ENCODE results near the gene FGB. TPM values are rescaled to one million over a fixed set of nuclear protein-coding genes. Genes with fewer than 3 reads are reported as not detected.

Gene FGB
- total RNA-seq, 3 donors from 2014 or later: 3.9 TPM; not detected in 2

- TF ChIP-seq POLR2AphosphoS5 (IDR thresholded peaks at IDR 0.05) (no peak), POLR2A (IDR thresholded peaks at IDR 0.05) (no peak)
- TF ChIP-seq, protein P1, sequence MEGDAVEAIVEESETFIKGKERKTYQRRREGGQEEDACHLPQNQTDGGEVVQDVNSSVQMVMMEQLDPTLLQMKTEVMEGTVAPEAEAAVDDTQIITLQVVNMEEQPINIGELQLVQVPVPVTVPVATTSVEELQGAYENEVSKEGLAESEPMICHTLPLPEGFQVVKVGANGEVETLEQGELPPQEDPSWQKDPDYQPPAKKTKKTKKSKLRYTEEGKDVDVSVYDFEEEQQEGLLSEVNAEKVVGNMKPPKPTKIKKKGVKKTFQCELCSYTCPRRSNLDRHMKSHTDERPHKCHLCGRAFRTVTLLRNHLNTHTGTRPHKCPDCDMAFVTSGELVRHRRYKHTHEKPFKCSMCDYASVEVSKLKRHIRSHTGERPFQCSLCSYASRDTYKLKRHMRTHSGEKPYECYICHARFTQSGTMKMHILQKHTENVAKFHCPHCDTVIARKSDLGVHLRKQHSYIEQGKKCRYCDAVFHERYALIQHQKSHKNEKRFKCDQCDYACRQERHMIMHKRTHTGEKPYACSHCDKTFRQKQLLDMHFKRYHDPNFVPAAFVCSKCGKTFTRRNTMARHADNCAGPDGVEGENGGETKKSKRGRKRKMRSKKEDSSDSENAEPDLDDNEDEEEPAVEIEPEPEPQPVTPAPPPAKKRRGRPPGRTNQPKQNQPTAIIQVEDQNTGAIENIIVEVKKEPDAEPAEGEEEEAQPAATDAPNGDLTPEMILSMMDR (IDR thresholded peaks at IDR 0.05): no peak
- H3K4me3 ChIP-seq: no peak overlapping the region
- no peak for DNase-seq (ENCODE audit: low spot score in 2 of 2)
- no peaks in the 10 kb centered on the region for H3K4me1 ChIP-seq
- no peaks in the 10 kb centered on the region for H3K27me3 ChIP-seq
- intact Hi-C loops (cut with DNase I; ENCODE audit: low total_unique reads): no loop called here
- H3K27ac ChIP-seq: no peak overlapping the region
- no peaks in the 10 kb centered on the region for H3K9me3 ChIP-seq
- H3K36me3 ChIP-seq: peaks cover 12% of the 10 kb centered on the region
These were observed 20.4 kb upstream of the FGB start for GRCh38 chr4:154542271-154542879.

DNA sequence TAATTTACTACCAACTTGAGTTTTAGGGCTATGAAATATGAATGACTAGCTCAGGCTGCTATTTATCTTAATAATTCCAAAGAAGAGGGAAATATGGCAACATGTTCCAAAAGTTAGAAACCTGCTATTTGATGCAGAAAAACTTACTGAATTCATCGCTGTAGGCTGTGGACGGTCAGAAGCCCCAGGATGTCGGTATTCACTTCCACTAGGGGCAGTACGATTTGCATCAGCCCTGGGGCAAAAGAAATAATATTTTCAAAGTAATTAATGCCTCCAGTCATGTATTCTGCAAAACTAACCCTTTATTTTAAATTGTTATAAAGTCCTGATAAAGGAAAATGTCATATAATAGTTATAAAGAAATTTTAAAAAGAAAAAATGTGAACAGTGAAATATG, 17.1 kb upstream of the FGB start:
- Histone ChIP-seq H3K36me3 (peaks cover 3% of the 10 kb centered on the region), H3K27me3 (no peaks in the 10 kb centered on the region), H3K9me3 (no peaks in the 10 kb centered on the region), H3K27ac (no peak overlapping the region), H3K4me3 (no peak overlapping the region), H3K4me1 (peaks cover 0 to 7% of the 10 kb centered on the region in 2 donors)
- intact Hi-C loops (cut with DNase I; ENCODE audit: low total_unique reads): no loop called here
- TF ChIP-seq POLR2AphosphoS5 (IDR thresholded peaks at IDR 0.05) (no peak), POLR2A (IDR thresholded peaks at IDR 0.05) (no peak)
- TF ChIP-seq, protein P1 (IDR thresholded peaks at IDR 0.05): no peak
- DNase-seq (ENCODE audit: low spot score in 2 of 2): no peak

DNA sequence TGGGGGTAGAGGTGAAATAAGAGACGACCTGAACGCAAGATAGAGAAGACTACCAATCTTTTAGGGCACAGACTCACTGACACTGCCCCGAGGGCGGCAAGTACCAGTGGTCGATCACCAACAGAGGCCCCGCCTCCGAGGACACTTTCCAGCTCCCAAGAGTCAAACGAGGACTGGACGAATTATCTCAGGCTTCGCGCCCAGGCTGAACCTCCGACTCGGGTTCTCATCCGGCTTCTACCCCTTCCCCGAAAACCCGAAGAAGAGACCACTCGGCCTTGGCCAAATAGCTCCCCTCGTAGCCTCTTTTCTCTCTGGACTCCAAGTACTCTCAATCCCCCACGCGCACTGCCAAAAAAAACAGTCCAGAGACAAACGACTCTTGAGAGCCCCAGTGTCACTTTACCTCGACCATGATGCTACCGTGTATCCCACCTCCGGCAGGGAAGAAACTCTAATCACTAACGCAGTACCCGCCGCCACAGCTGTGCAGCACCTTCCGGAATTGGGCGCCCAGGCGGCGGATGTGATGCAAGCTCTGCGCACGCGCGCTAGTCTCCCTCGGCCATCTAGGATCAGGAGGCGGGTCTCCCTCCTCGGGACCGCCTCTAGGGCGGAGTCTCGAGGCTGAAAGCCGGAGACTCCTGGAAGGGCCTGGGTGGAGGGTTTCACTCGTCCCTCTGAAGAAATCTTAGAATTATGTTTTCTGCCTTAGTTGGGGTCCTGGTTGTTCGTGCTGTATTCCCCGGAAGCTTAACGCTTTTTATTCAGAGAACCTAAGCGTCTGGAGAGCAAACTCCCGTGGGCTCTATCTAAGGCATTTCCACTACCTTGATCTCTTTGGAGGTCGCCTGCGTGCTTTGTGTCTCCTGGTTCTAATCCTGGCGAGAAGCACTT, 12.7 kb upstream of the FGB start, which contains the start of gene PLRG1:
Gene PLRG1, minus strand, starts transcription at position 507 of the 897 bp plus-strand sequence. Its CDS starts 92 bp downstream, at position 415.
- peak; percentile 93 to 95 for DNase-seq (ENCODE audit: low spot score in 2 of 2)
- intact Hi-C loops (cut with DNase I; ENCODE audit: low total_unique reads): no loop called here
- no peaks in the 10 kb centered on the region for H3K9me3 ChIP-seq
- H3K4me3 ChIP-seq: peak within 1 kb of the TSS; percentile 72 to 84 (median 73)
- peaks cover 3% of the 10 kb centered on the region for H3K36me3 ChIP-seq
- peak within 1 kb of the TSS; percentile 70 to 89 for H3K27ac ChIP-seq
- TF ChIP-seq, protein P1 (IDR thresholded peaks at IDR 0.05): peak; percentile 40 to 54 (median 41)
- TF ChIP-seq POLR2AphosphoS5 (IDR thresholded peaks at IDR 0.05): peak; percentile 77 to 90 (median 80)
- peak; percentile 66 for TF ChIP-seq POLR2A (IDR thresholded peaks at IDR 0.05)
- H3K4me1 ChIP-seq: peaks cover 0 to 10% of the 10 kb centered on the region in 2 donors
- no peaks in the 10 kb centered on the region for H3K27me3 ChIP-seq

- intact Hi-C loops (cut with DNase I; ENCODE audit: low total_unique reads): no loop called here
- TF ChIP-seq POLR2A (IDR thresholded peaks at IDR 0.05) (no peak), POLR2AphosphoS5 (IDR thresholded peaks at IDR 0.05) (peak in 1 of 3 donors; percentile 31)
- TF ChIP-seq, protein P1 (IDR thresholded peaks at IDR 0.05): peak; percentile 26 to 73 (median 68)
- Histone ChIP-seq H3K4me3 (no peak overlapping the region), H3K36me3 (no peaks in the 10 kb centered on the region), H3K27ac (no peak overlapping the region), H3K27me3 (no peaks in the 10 kb centered on the region), H3K4me1 (peaks cover 0 to 10% of the 10 kb centered on the region in 2 donors), H3K9me3 (no peaks in the 10 kb centered on the region)
- peak; percentile 65 to 82 for DNase-seq (ENCODE audit: low spot score in 2 of 2)
These were observed 10.7 kb upstream of the FGB start for GRCh38 chr4:154551872-154552686.

Measured in breast epithelium (tissue), 4 donors.